ENCODE results near the gene CLCA1. TPM values are rescaled to one million over a fixed set of nuclear protein-coding genes. Genes with fewer than 3 reads are reported as not detected.

Gene CLCA1
- total RNA-seq, 2 experiments from 2014 or later, result not detected

DNA sequence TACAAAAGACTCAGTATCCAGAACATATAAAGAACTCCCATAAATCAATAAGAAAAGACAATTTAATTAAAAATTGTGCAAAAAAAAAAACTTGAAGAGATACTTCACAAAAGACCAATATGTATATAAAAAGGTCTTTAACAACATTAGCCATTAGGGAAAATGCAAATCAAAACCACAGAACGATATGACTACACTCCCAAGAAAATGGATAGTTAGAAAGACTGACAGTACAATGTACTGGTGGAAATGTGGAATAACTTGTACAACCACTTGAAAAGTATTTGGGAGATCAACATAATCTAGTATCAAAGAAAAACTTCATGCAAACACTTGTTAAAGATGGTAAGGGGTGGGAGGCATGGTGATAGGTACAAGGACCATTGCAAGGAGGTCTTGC lies 3.9 kb upstream of the CLCA1 start:
- Mint-ChIP-seq H3K27me3 (no peaks in the 10 kb centered on the region), H3K4me1 (peaks cover 4% of the 10 kb centered on the region), H3K36me3 (ENCODE audit: low read depth) (no peaks in the 10 kb centered on the region), H3K9me3 (ENCODE audit: low read depth) (no peaks in the 10 kb centered on the region), H3K4me3 (no peak overlapping the region), H3K27ac (no peak overlapping the region)
- CTCF ChIA-PET, result interaction anchor here (6.4 kb wide), 1 partner anchor 9 kb away, joined by 33 read pairs; no protein-coding TSS in a partner anchor
- ATAC-seq, result peak; percentile 30
- intact Hi-C loops (cut with DNase I, micrococcal nuclease), result no loop called here
- POLR2A ChIA-PET, result no interaction called here
- DNase-seq, result no peak

DNA sequence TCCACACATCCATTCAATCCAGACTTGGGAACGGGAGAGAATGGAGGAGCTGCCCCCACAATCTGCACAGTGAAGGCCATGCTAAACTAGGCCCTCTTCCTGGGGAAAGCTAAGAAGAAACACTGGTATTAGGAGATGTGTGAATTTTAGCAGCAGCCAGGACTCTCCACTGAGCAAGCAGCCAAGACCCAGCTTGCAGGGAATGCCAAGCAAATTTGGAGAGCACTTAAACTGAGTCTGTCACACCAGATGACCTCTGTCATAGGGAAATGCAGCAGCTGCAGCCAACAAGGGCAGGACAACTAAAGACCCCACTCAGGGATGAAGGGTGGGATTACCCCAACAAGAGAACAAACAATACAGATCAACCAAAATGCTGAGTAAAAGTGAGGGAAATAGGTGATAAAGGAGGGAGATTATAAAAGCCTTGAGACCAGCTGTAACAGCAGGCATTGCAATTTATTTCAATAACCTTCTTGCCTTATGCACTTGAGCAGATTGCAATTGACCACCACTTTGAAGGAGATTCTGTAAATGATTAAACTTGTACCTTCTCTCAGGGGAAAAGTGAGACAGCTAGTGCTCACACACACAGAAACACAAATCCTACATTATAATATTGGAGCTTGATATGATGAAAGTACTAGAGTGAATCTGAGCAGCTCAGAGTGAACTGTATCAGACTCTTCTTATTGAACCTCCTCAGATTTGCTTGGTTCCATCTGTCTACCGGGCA lies 2.5 kb upstream of the CLCA1 start:
- Mint-ChIP-seq H3K9me3 (ENCODE audit: low read depth) (no peaks in the 10 kb centered on the region), H3K27me3 (peaks cover 3% of the 10 kb centered on the region), H3K36me3 (ENCODE audit: low read depth) (no peaks in the 10 kb centered on the region), H3K27ac (no peak overlapping the region), H3K4me3 (no peak overlapping the region), H3K4me1 (peaks cover 4% of the 10 kb centered on the region)
- ATAC-seq (no peak), DNase-seq (no peak)
- ChIA-PET CTCF (interaction anchor here (0.7 to 1.2 kb wide), 2 partner anchors 15 to 831 kb away, joined by 3 to 4 read pairs; no protein-coding TSS in a partner anchor), POLR2A (no interaction called here)
- intact Hi-C loops (cut with DNase I, micrococcal nuclease), result no loop called here

DNA sequence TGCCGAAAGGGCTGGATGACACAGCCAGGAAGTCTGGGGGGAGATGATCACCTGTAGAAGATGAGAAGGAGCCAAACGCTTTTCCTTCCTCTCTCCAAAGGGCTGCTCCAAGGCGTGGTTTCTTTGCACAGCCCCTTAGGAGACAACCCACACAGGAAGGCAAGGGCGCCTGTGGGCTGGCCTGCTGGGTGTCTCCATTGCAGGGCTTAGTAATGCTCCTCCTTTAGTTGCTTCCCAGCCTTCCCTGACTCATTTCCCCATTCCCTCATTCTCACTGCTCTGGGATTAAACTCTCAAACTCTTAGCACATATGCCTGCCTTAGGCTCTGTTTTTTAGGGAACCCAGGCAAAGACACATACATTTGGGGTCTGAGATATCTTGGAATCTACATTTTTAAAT lies 1.7 kb upstream of the CLCA1 start:
- no peak for DNase-seq
- Mint-ChIP-seq H3K9me3 (ENCODE audit: low read depth) (no peaks in the 10 kb centered on the region), H3K27me3 (peaks cover 3% of the 10 kb centered on the region), H3K4me1 (peaks cover 4% of the 10 kb centered on the region), H3K36me3 (ENCODE audit: low read depth) (no peaks in the 10 kb centered on the region), H3K4me3 (no peak overlapping the region), H3K27ac (no peak overlapping the region)
- no peak for ATAC-seq
- CTCF ChIA-PET, result interaction anchor here (0.7 to 1.2 kb wide), 2 partner anchors 14 to 830 kb away, joined by 3 to 4 read pairs; no protein-coding TSS in a partner anchor
- POLR2A ChIA-PET, result no interaction called here
- intact Hi-C loops (cut with DNase I, micrococcal nuclease), result no loop called here

DNA sequence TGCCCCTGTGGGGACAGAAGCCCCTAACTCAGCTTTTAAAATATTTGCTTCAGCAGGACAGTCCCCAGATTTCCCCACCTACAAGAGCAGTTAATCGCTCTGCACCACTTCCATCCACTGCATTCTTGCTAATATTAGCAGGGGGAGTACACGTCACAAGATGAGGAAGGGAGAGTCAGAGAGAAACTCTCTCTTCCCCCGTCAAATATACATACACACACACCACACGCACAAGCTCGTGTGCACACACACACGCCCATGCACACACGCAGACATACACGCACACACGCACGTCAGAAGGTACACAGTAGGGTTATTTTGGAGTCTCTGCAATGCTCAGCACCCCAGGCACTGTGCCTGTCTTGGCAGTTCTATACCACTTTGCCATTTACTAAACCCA lies 2.1 kb downstream of the CLCA1 start:
- no peaks in the 10 kb centered on the region for H3K4me1 Mint-ChIP-seq
- CTCF ChIA-PET, result interaction anchor here (1.2 to 1.5 kb wide), 2 partner anchors 30 to 35 kb away, joined by 3 to 5 read pairs; no protein-coding TSS in a partner anchor
- intact Hi-C loops (cut with DNase I, micrococcal nuclease), result loop anchor here in 1 of 2 experiments (5.0 to 10.0 kb wide), 2 partner anchors 214 to 271 kb away; no protein-coding TSS in a partner anchor
- no peaks in the 10 kb centered on the region for H3K9me3 Mint-ChIP-seq (ENCODE audit: low read depth)
- H3K27me3 Mint-ChIP-seq, result peaks cover 3% of the 10 kb centered on the region
- H3K27ac Mint-ChIP-seq, result no peak overlapping the region
- ATAC-seq, result no peak
- H3K36me3 Mint-ChIP-seq (ENCODE audit: low read depth), result no peaks in the 10 kb centered on the region
- H3K4me3 Mint-ChIP-seq, result no peak overlapping the region
- no peak for DNase-seq
- POLR2A ChIA-PET, result no interaction called here

DNA sequence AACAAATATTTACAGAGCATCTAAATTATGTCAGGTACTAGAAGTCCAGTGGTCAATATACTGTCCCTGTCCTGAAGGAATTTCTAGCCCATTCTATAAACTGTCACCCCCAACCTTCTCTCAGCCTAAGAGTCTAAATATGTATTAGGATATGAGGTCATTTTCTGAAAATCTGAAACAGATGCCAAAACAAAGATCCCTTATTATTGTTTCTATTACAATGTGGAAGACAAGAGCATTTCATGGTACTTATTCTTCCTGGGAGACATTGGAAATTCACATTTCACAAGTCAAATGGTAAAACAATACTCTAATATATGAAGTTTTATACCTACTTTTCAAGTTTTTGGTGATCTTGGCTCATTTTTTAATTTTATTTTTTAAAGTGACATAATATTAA lies 2.6 kb downstream of the CLCA1 start:
- no peak for DNase-seq
- ChIA-PET POLR2A (no interaction called here), CTCF (interaction anchor here (1.5 kb wide), 1 partner anchor 29 kb away, joined by 3 read pairs; no protein-coding TSS in a partner anchor)
- H3K9me3 Mint-ChIP-seq (ENCODE audit: low read depth), result no peaks in the 10 kb centered on the region
- no peak for ATAC-seq
- H3K36me3 Mint-ChIP-seq (ENCODE audit: low read depth), result no peaks in the 10 kb centered on the region
- peaks cover 3% of the 10 kb centered on the region for H3K27me3 Mint-ChIP-seq
- no peaks in the 10 kb centered on the region for H3K4me1 Mint-ChIP-seq
- intact Hi-C loops (cut with DNase I, micrococcal nuclease), result loop anchor here in 1 of 2 experiments (5.0 to 10.0 kb wide), 2 partner anchors 214 to 271 kb away; no protein-coding TSS in a partner anchor
- H3K4me3 Mint-ChIP-seq, result no peak overlapping the region
- H3K27ac Mint-ChIP-seq, result no peak overlapping the region

DNA sequence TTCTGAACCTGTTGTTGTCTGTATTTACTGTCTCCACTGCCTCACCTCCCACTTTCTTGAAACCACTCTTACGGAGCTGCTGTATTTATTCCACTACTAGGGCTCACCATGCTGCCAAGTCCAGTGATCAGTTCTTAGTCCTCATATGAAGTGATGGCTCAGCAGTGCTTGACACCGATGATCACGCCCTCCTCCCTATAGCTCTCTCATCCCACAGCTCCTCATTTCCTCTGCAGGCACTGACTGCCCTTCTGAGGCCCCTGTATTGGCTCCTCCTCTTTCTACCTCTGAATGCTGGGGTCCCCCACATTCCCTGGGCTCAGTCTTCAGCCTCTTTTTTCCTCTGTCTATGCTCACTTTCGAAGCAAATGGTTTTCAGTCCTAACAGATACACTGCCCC lies 3.4 kb downstream of the CLCA1 start:
- Mint-ChIP-seq H3K27ac (no peak overlapping the region), H3K36me3 (ENCODE audit: low read depth) (no peaks in the 10 kb centered on the region), H3K27me3 (peaks cover 3% of the 10 kb centered on the region), H3K4me3 (no peak overlapping the region), H3K9me3 (ENCODE audit: low read depth) (no peaks in the 10 kb centered on the region), H3K4me1 (no peaks in the 10 kb centered on the region)
- POLR2A ChIA-PET, result no interaction called here
- DNase-seq (no peak), ATAC-seq (no peak)
- intact Hi-C loops (cut with DNase I, micrococcal nuclease), result loop anchor here in 1 of 2 experiments (5.0 to 10.0 kb wide), 2 partner anchors 213 to 270 kb away; no protein-coding TSS in a partner anchor
- CTCF ChIA-PET, result interaction anchor here (0.6 to 5.0 kb wide), 5 partner anchors 10 to 232 kb away, joined by 3 to 33 read pairs (median 18); partner anchors contain the start of gene SH3GLB1

DNA sequence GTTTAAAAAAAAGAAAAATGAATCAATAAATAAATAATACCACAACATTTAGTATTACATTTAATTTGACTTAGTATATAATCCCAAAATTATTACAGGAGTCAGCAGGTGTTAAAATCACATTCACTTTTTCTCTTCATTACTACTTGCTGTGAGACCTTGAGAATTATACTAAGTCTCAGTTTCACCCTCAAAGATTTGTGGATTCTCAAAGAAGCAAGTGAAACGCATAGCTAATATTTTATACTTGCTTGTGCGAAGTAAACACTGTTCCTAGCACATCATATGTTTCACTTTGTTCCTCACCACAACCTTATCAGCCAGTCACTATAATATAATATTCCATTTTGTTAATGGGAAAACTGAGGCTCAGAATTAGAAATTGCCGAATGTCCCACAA lies 4.0 kb downstream of the CLCA1 start:
- intact Hi-C loops (cut with DNase I, micrococcal nuclease), result loop anchor here in 1 of 2 experiments (5.0 to 10.0 kb wide), 2 partner anchors 212 to 270 kb away; no protein-coding TSS in a partner anchor
- peaks cover 3% of the 10 kb centered on the region for H3K27me3 Mint-ChIP-seq
- no peaks in the 10 kb centered on the region for H3K9me3 Mint-ChIP-seq (ENCODE audit: low read depth)
- no peak for ATAC-seq
- H3K4me3 Mint-ChIP-seq, result no peak overlapping the region
- ChIA-PET CTCF (interaction anchor here (0.6 to 5.0 kb wide), 17 partner anchors 11 to 272 kb away, joined by 3 to 33 read pairs (median 5); partner anchors contain the start of gene SH3GLB1), POLR2A (no interaction called here)
- H3K36me3 Mint-ChIP-seq (ENCODE audit: low read depth), result no peaks in the 10 kb centered on the region
- H3K4me1 Mint-ChIP-seq, result no peaks in the 10 kb centered on the region
- no peak overlapping the region for H3K27ac Mint-ChIP-seq
- DNase-seq, result no peak

DNA sequence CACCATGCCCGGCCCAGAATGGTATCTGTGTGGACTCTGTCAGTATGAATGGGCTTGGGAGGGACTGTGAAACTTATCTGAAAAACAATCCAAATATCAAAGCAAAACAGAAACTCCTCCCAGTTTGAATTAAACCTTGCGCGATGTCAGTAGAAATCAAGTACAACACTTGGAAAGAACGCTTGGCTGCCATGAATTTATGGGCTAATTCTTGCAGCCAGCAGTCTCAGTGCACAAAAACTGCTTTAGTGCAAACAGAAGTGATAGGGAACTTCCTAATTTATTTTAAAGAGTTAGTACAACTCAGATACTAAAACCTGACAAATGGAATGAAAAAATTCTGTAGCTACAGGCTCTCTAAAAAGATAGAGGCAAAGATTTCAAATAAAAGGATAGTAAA lies 8.5 kb downstream of the CLCA1 start:
- no peaks in the 10 kb centered on the region for H3K36me3 Mint-ChIP-seq (ENCODE audit: low read depth)
- CTCF ChIA-PET, result interaction anchor here (0.5 kb wide), 1 partner anchor 261 kb away, joined by 3 read pairs; no protein-coding TSS in a partner anchor

DNA sequence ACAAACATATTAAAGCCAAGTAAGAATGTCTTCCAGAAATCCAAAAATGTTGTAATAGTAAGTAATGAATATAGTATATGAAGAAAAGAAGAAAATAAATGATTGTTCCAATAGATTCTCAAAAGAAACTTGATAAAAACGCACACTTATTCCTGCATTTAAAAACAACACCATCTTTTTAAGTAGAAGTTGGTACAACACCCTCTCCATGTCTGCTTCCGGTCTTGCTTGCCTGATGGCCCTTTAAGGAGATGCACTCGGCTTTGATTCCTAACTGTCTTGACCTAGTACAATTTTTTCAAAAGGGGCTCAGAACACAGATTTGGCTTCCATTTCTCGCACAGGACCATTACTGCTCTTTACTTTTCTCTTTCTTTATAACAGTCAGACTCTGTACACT lies 9.0 kb downstream of the CLCA1 start:
- no peak for ATAC-seq
- H3K9me3 Mint-ChIP-seq (ENCODE audit: low read depth), result no peaks in the 10 kb centered on the region
- H3K27ac Mint-ChIP-seq, result no peak overlapping the region
- DNase-seq, result no peak
- intact Hi-C loops (cut with DNase I, micrococcal nuclease), result loop anchor here in 1 of 2 experiments (10.0 kb wide), 1 partner anchor 207 kb away; no protein-coding TSS in a partner anchor
- H3K4me3 Mint-ChIP-seq, result no peak overlapping the region
- POLR2A ChIA-PET, result no interaction called here
- CTCF ChIA-PET, result no interaction called here
- H3K36me3 Mint-ChIP-seq (ENCODE audit: low read depth), result no peaks in the 10 kb centered on the region
- no peaks in the 10 kb centered on the region for H3K4me1 Mint-ChIP-seq
- H3K27me3 Mint-ChIP-seq, result no peaks in the 10 kb centered on the region

More for the DNA sequence above, 8.5 kb downstream of the CLCA1 start:
- ATAC-seq (no peak), DNase-seq (no peak)
- H3K9me3 Mint-ChIP-seq (ENCODE audit: low read depth), result no peaks in the 10 kb centered on the region
- no peak overlapping the region for H3K4me3 Mint-ChIP-seq
- H3K4me1 Mint-ChIP-seq, result no peaks in the 10 kb centered on the region
- H3K27me3 Mint-ChIP-seq, result no peaks in the 10 kb centered on the region
- no peak overlapping the region for H3K27ac Mint-ChIP-seq
- intact Hi-C loops (cut with DNase I, micrococcal nuclease), result loop anchor here in 1 of 2 experiments (10.0 kb wide), 1 partner anchor 208 kb away; no protein-coding TSS in a partner anchor
- POLR2A ChIA-PET, result no interaction called here

DNA sequence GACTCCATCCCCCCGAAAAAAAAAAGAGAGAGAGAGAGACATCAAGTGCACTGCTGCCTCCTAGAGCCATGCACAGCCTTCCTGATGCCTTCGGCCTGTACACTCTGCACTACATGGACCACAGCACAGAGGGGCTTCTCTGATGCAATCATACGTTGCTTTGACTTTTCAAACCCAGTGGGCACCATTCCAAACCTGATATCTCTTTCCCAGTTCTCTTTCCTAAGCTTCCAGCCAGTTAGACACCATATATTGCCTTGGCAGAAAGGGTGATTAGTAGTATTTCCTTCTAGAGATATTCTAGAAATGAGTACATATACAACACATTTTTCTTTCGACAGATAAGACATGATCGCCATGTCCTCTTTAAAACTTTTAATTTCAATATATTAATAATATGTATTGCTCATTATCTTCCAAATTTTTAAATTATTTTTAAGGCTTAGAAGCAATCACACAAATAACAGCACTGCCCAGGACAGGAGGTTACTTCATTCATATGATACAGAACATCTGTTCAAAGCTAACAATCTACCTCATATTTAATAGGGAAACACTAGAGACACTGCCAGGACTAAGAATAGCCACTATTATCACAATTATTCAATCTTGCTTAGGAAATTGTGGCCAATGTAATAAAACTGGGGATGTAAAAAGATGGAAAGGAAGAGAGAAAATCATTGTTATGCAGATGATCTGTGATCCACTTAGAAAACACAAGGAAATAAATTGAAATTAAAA lies 9.9 kb downstream of the CLCA1 start:
- intact Hi-C loops (cut with DNase I, micrococcal nuclease), result loop anchor here in 1 of 2 experiments (10.0 kb wide), 1 partner anchor 206 kb away; no protein-coding TSS in a partner anchor
- DNase-seq (no peak), ATAC-seq (no peak)
- Mint-ChIP-seq H3K4me3 (no peak overlapping the region), H3K36me3 (ENCODE audit: low read depth) (no peaks in the 10 kb centered on the region), H3K4me1 (no peaks in the 10 kb centered on the region), H3K27me3 (no peaks in the 10 kb centered on the region), H3K27ac (no peak overlapping the region), H3K9me3 (ENCODE audit: low read depth) (no peaks in the 10 kb centered on the region)
- CTCF ChIA-PET, result interaction anchor here (0.6 kb wide), 1 partner anchor 1797 kb away, joined by 3 read pairs; no protein-coding TSS in a partner anchor
- POLR2A ChIA-PET, result no interaction called here

DNA sequence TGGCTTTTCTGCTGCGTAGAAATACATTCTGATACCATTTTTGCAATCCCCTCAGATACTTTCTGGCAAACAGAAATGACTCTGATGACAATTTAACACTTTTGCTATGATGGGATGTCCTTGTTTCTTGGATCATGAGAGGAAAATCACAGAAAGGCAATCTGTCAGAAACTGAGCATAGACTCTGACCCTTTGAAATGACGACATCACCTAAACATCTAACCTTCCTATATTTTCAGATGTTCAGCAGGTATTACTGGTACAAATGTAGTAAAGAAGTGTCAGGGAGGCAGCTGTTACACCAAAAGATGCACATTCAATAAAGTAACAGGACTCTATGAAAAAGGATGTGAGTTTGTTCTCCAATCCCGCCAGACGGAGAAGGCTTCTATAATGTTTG lies 13.2 kb downstream of the CLCA1 start:
- Mint-ChIP-seq H3K4me3 (no peak overlapping the region), H3K9me3 (ENCODE audit: low read depth) (no peaks in the 10 kb centered on the region), H3K27me3 (no peaks in the 10 kb centered on the region), H3K4me1 (no peaks in the 10 kb centered on the region), H3K36me3 (ENCODE audit: low read depth) (no peaks in the 10 kb centered on the region), H3K27ac (no peak overlapping the region)
- ATAC-seq, result no peak
- intact Hi-C loops (cut with DNase I, micrococcal nuclease), result no loop called here
- CTCF ChIA-PET, result interaction anchor here (1.8 kb wide), 1 partner anchor 17 kb away, joined by 5 read pairs; no protein-coding TSS in a partner anchor
- POLR2A ChIA-PET, result no interaction called here
- DNase-seq, result no peak
